ENCODE measurements around the gene TMEM87A. TPM values are rescaled to one million over a fixed set of nuclear protein-coding genes. Genes with fewer than 3 reads are reported as not detected.
"Not testable (repeated sequence)": the region's sequence is repeated elsewhere in the genome, so short reads cannot be mapped to it uniquely, and the experiment has no call there.

Gene TMEM87A
- total and polyA plus RNA-seq, 2 of the 8 experiments (the other 6 are each of a cell fraction or from before 2014, with no cell fraction given), result 15.2 to 33.1 TPM

DNA sequence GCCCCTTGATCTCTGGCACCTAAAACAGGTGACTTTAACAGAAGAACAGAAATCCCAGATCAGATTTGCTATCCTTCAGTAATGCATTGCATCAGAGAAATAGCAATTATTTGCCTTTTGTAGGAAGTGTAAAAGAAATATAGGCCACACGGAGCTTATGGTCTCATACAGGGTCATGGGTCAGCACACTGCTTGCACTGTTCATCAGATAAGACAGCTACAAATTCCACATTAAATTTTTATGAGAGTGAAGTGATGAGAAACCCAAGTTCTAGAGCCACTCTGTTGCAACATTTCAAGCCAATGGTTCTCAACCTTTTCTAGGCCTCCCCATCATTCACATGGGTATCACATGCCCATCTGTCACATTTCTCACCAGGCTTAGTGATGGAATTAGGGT is 33.4 kb upstream of the TMEM87A start (continued):
- TF ChIP-seq SIN3A (conservative IDR thresholded peaks at IDR 0.05 in 1 of 2, IDR thresholded peaks at IDR 0.05 in 1 of 2; ENCODE audit: low read depth in 1 of 2, low read length in 2 of 2) (no peak), KDM5A (IDR thresholded peaks at IDR 0.05; ENCODE audit: low read length) (no peak), YY1 (IDR thresholded peaks at IDR 0.05; ENCODE audit: low read depth, low read length) (no peak), TAF7 (optimal IDR thresholded peaks at IDR 0.05; ENCODE audit: borderline replicate concordance, low read depth, low read length) (no peak), RBBP5 (IDR thresholded peaks at IDR 0.05; ENCODE audit: borderline replicate concordance, low read depth, low read length) (no peak), TAF1 (IDR thresholded peaks at IDR 0.05; ENCODE audit: low read depth, low read length) (no peak), BCL11A (IDR thresholded peaks at IDR 0.05; ENCODE audit: low read depth in 2 of 2, low read length in 2 of 2) (no peak)

DNA sequence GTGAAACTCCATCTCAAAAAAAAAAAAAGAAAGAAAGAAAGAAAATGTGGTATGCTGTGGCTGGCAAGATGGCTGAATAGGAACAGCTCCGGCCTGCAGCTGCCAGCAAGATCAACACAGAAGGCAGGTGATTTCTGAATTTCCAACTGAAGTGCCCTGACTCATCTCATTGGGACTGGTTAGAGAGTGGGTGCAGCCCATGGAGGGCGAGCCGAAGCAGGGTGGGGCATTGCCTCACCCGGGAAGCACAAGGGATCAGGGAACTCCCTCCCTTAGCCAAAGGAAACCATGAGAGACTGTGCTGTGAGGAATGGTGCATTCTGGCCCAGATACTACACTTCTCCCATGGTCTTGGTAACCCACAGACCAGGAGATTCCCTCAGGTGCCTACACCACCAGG is 27.8 kb upstream of the TMEM87A start:
- H3K9me3 ChIP-seq (ENCODE audit: insufficient read depth in 2 of 2, low read depth in 1 of 2, low read length in 1 of 2); H3K9ac ChIP-seq (replicated peaks in 1 of 4; ENCODE audit: extremely low read depth in 1 of 4, low read depth in 3 of 4, low read length in 3 of 4); H3K18ac ChIP-seq (ENCODE audit: extremely low read depth, low read length); H2BK5ac ChIP-seq (ENCODE audit: low read depth, low read length); H4K8ac ChIP-seq (ENCODE audit: extremely low read depth, insufficient read depth, low read length); H4K20me1 ChIP-seq (replicated peaks in 1 of 2; ENCODE audit: control insufficient read depth in 1 of 2, insufficient read depth in 2 of 2, low read length in 2 of 2); FAIRE-seq; H2BK20ac ChIP-seq (ENCODE audit: low read length); H2BK15ac ChIP-seq (ENCODE audit: low read length); H3K4ac ChIP-seq (replicated peaks; ENCODE audit: insufficient read length, low read depth, low read length); H3K56ac ChIP-seq (replicated peaks; ENCODE audit: insufficient read length, low read depth, low read length); DNase-seq (ENCODE audit: low read depth in 1 of 2, low spot score in 2 of 2); H4K5ac ChIP-seq (ENCODE audit: insufficient read length, low read depth, low read length); H2BK120ac ChIP-seq (replicated peaks; ENCODE audit: low read depth, low read length); H3K4me2 ChIP-seq (ENCODE audit: insufficient read depth in 1 of 2, low read depth in 2 of 2, low read length in 2 of 2); H3K36me3 ChIP-seq (ENCODE audit: control insufficient read depth in 2 of 4, insufficient read depth in 4 of 4, low read length in 3 of 4); H3K27me3 ChIP-seq (replicated peaks in 1 of 4; ENCODE audit: control insufficient read depth in 3 of 4, extremely low read depth in 1 of 4, insufficient read depth in 3 of 4, low read length in 3 of 4); H2BK12ac ChIP-seq (ENCODE audit: low read depth, low read length); POLR2A ChIA-PET (ENCODE audit: partially characterized antibody); H4K91ac ChIP-seq (replicated peaks; ENCODE audit: insufficient read length, low read length); H3K27ac ChIP-seq (ENCODE audit: low read depth, low read length); H3K4me1 ChIP-seq (replicated peaks in 1 of 4; ENCODE audit: control insufficient read depth in 3 of 4, insufficient read depth in 4 of 4, low read length in 3 of 4); H2AFZ ChIP-seq (ENCODE audit: low read length); H3K4me3 ChIP-seq (ENCODE audit: extremely low read depth in 1 of 4, insufficient read depth in 2 of 4, low read depth in 3 of 4, low read length in 4 of 4); H3K79me1 ChIP-seq (ENCODE audit: low read depth, low read length); H3K79me2 ChIP-seq (ENCODE audit: control insufficient read depth in 1 of 2, insufficient read depth in 2 of 2, low read length in 2 of 2); H3K23ac ChIP-seq (ENCODE audit: insufficient read length); H3K23me2 ChIP-seq (ENCODE audit: low read depth, low read length); H3K14ac ChIP-seq (ENCODE audit: insufficient read length); H2AK5ac ChIP-seq (ENCODE audit: low read depth, low read length); CTCF ChIA-PET (ENCODE audit: partially characterized antibody): not testable (repeated sequence)
- 93% methylated on average over 4 of the region's 4 CpGs; no CpG with 5 or more reads in 1 of the 2 experiments for WGBS, 2 experiments (ENCODE audit: extremely low coverage in 1 of 2, insufficient coverage in 1 of 2, insufficient read length in 1 of 2, insufficient replicate concordance in 2 of 2, low coverage in 1 of 2, low lambda C conversion rate in 2 of 2, missing lambda C conversion rate in 1 of 2)
